OCI-LY3 (cell line): ENCODE results near the gene MACIR.

ENCODE experiments used
- EZH2phosphoT487 ChIP-seq: fragments of 200-600 bp; shearing (Covaris generic); IDR thresholded peaks from 2 replicates; pipeline ENCODE4 v1.6.1; 2018; ENCODE audit warnings: antibody characterized with exemption, mixed run types, low read depth
- TF ChIP-seq, protein P1 (sequence below): fragments of 200-600, 300-600 bp; sonication (generic); IDR thresholded peaks from 2 replicates; pipeline ENCODE4 v1.5.1; 2014; ENCODE audit warnings: antibody characterized with exemption, low read length, low read depth

DNA sequence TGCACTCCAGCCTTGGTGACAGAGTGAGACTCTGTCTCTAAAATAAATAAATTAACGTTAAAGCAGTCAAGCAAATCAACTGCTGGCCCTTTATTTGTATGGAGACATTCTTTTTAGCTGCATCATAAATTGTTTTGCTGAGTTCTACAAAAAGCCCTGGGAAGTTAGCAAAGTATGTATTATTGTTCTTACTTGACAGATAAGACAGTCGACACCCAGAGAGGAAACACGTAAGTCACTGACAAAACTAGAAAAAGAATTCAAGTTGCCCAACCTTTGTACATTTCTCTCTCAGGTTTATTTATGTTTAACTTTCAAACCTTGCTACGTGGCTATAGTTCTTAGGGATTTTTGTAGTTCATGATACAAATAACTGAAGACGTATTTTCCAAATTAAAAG lies 40.4 kb upstream of the MACIR start:
- no peak for TF ChIP-seq EZH2phosphoT487
- TF ChIP-seq, protein P1, sequence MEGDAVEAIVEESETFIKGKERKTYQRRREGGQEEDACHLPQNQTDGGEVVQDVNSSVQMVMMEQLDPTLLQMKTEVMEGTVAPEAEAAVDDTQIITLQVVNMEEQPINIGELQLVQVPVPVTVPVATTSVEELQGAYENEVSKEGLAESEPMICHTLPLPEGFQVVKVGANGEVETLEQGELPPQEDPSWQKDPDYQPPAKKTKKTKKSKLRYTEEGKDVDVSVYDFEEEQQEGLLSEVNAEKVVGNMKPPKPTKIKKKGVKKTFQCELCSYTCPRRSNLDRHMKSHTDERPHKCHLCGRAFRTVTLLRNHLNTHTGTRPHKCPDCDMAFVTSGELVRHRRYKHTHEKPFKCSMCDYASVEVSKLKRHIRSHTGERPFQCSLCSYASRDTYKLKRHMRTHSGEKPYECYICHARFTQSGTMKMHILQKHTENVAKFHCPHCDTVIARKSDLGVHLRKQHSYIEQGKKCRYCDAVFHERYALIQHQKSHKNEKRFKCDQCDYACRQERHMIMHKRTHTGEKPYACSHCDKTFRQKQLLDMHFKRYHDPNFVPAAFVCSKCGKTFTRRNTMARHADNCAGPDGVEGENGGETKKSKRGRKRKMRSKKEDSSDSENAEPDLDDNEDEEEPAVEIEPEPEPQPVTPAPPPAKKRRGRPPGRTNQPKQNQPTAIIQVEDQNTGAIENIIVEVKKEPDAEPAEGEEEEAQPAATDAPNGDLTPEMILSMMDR: no peak
